CD4-positive, CD25-positive, alpha-beta regulatory T cell (primary cell): ENCODE measurements around the gene KCNH2. TPM values are rescaled to one million over a fixed set of nuclear protein-coding genes. Genes with fewer than 3 reads are reported as not detected.

Experiments
- ATAC-seq, 2 donors: fragments of 150-1000 bp; cut with Tn5 transposase; one replicate each; pipeline ENCODE4 v1.10.0; 2021; ENCODE audit warnings: low read depth in 2 of 2, moderate number of reproducible peaks in 2 of 2, moderate library complexity in 1 of 2
- DNase-seq, 3 donors: peaks; one replicate each; pipeline versions ENCODE4 v3.0.0 to v3.0.0-alpha.2; 2012 to 2022; ENCODE audit warnings: mixed read lengths in 1 of 3
- H3K27ac ChIP-seq: one replicate; pipeline ENCODE4 v1.7.0; 2013; ENCODE audit warnings: mild to moderate bottlenecking, low read length; ENCODE audit not compliant: insufficient read depth, poor library complexity, severe bottlenecking
- H3K27me3 ChIP-seq: one replicate; pipeline ENCODE4 v1.7.0; 2013; ENCODE audit warnings: low read length; ENCODE audit not compliant: control insufficient read depth, insufficient read depth
- H3K36me3 ChIP-seq: one replicate; pipeline ENCODE4 v1.7.0; 2013; ENCODE audit warnings: mild to moderate bottlenecking, low read length, moderate library complexity; ENCODE audit not compliant: control insufficient read depth, insufficient read depth
- H3K4me1 ChIP-seq: 2 replicates; pipeline ENCODE4 v1.7.0; 2013; ENCODE audit warnings: mild to moderate bottlenecking, low read length; ENCODE audit not compliant: insufficient read depth, control insufficient read depth, poor library complexity, severe bottlenecking
- H3K4me3 ChIP-seq: one replicate; pipeline ENCODE4 v1.7.0; 2013; ENCODE audit warnings: low read depth, mild to moderate bottlenecking, low read length, moderate library complexity
- H3K9me3 ChIP-seq, 2 experiments: 1 replicate in 1 of 2; 2 replicates in 1 of 2; pipeline ENCODE4 v1.7.0; 2013; ENCODE audit warnings: low read length in 2 of 2, mild to moderate bottlenecking in 1 of 2, moderate library complexity in 1 of 2; ENCODE audit not compliant: control insufficient read depth in 2 of 2
- H3K27ac Mint-ChIP-seq, 3 donors: one replicate each; pipeline ENCODE4 v1.8.0; 2020 to 2022; ENCODE audit warnings: mild to moderate bottlenecking in 3 of 3, mixed read lengths in 3 of 3, moderate library complexity in 2 of 3
- H3K27me3 Mint-ChIP-seq: one replicate; pipeline ENCODE4 v1.8.0; 2022; ENCODE audit warnings: mild to moderate bottlenecking, mixed read lengths
- H3K36me3 Mint-ChIP-seq: one replicate; pipeline ENCODE4 v1.8.0; 2020; ENCODE audit warnings: mixed read lengths
- H3K4me1 Mint-ChIP-seq, 4 donors: one replicate each; pipeline ENCODE4 v1.8.0; 2020 to 2022; ENCODE audit warnings: mixed read lengths in 4 of 4, mild to moderate bottlenecking in 1 of 4
- H3K4me3 Mint-ChIP-seq, 4 donors: one replicate each; pipeline ENCODE4 v1.8.0; 2020 to 2022; ENCODE audit warnings: mild to moderate bottlenecking in 4 of 4, mixed read lengths in 4 of 4, moderate library complexity in 3 of 4
- H3K9me3 Mint-ChIP-seq, 7 donors: one replicate each; pipeline ENCODE4 v1.8.0; 2020 to 2022; ENCODE audit warnings: mixed read lengths in 7 of 7, mild to moderate bottlenecking in 3 of 7, moderate library complexity in 2 of 7
- polyA plus RNA-seq, 4 donors: library from polyadenylated mRNA; unstranded; fragments of 300-500 nt; fragmentation: Illumina TruSeq; gene quantifications; one replicate each; pipeline ENCODE4 v1.2.3, GENCODE V29; 2021
- total RNA-seq: library from RNA; stranded (reverse); gene quantifications from one replicate; pipeline ENCODE4 v1.2.3, GENCODE V29; 2022

Gene KCNH2
- total and polyA plus RNA-seq, 5 donors from 2014 or later = 0.83 to 3.5 (median 1.6) TPM

- Histone ChIP-seq H3K9me3 (no peaks in the 10 kb centered on the region), H3K4me1 (peaks cover 54% of the 10 kb centered on the region), H3K4me3 (no peak overlapping the region), H3K27ac (no peak overlapping the region), H3K36me3 (no peaks in the 10 kb centered on the region), H3K27me3 (no peaks in the 10 kb centered on the region)
- no peaks in the 10 kb centered on the region for H3K9me3 Mint-ChIP-seq
- H3K36me3 Mint-ChIP-seq = peaks cover 8% of the 10 kb centered on the region
- no peak overlapping the region for H3K27ac Mint-ChIP-seq
- peaks cover 0 to 45% (median 8%) of the 10 kb centered on the region in 4 donors for H3K4me1 Mint-ChIP-seq
- H3K27me3 Mint-ChIP-seq = peaks cover 6% of the 10 kb centered on the region
- ATAC-seq = no peak
- H3K4me3 Mint-ChIP-seq = peak overlapping the region in 1 of 4 donors; percentile 49
- DNase-seq = no peak
Observed at GRCh38 chr7:150998341-150998740, 20.2 kb upstream of the KCNH2 start.

- peak overlapping the region in 2 of 4 donors; percentile 49 to 66 for H3K4me3 Mint-ChIP-seq
- DNase-seq (no peak), ATAC-seq (no peak)
- Histone ChIP-seq H3K27ac (no peak overlapping the region), H3K4me1 (peaks cover 54% of the 10 kb centered on the region), H3K27me3 (no peaks in the 10 kb centered on the region), H3K9me3 (no peaks in the 10 kb centered on the region), H3K36me3 (no peaks in the 10 kb centered on the region), H3K4me3 (no peak overlapping the region)
- H3K9me3 Mint-ChIP-seq = no peaks in the 10 kb centered on the region
- H3K4me1 Mint-ChIP-seq = peaks cover 0 to 45% (median 8%) of the 10 kb centered on the region in 4 donors
- peak overlapping the region in 1 of 3 donors; percentile 65 for H3K27ac Mint-ChIP-seq
- peaks cover 3% of the 10 kb centered on the region for H3K27me3 Mint-ChIP-seq
- H3K36me3 Mint-ChIP-seq = peaks cover 8% of the 10 kb centered on the region
Observed at GRCh38 chr7:150997817-150998216, 19.7 kb upstream of the KCNH2 start.

GRCh38 chr7:150997075-150997511 lies 19.0 kb upstream of the KCNH2 start:
- ATAC-seq (no peak), DNase-seq (no peak)
- no peak overlapping the region for H3K27ac ChIP-seq
- H3K9me3 ChIP-seq = no peaks in the 10 kb centered on the region
- Mint-ChIP-seq H3K4me3 (peak overlapping the region in 1 of 4 donors; percentile 49), H3K27ac (no peak overlapping the region), H3K27me3 (no peaks in the 10 kb centered on the region), H3K4me1 (peaks cover 0 to 45% (median 10%) of the 10 kb centered on the region in 4 donors), H3K9me3 (no peaks in the 10 kb centered on the region), H3K36me3 (peaks cover 8% of the 10 kb centered on the region)
- no peaks in the 10 kb centered on the region for H3K36me3 ChIP-seq
- no peak overlapping the region for H3K4me3 ChIP-seq
- peaks cover 54% of the 10 kb centered on the region for H3K4me1 ChIP-seq
- H3K27me3 ChIP-seq = no peaks in the 10 kb centered on the region

- Mint-ChIP-seq H3K27ac (no peak overlapping the region), H3K4me3 (peak overlapping the region in 1 of 4 donors; percentile 60), H3K9me3 (no peaks in the 10 kb centered on the region), H3K27me3 (no peaks in the 10 kb centered on the region), H3K4me1 (peaks cover 0 to 45% (median 10%) of the 10 kb centered on the region in 4 donors), H3K36me3 (peaks cover 8% of the 10 kb centered on the region)
- peaks cover 54% of the 10 kb centered on the region for H3K4me1 ChIP-seq
- H3K36me3 ChIP-seq = no peaks in the 10 kb centered on the region
- no peaks in the 10 kb centered on the region for H3K9me3 ChIP-seq
- no peak for DNase-seq
- no peaks in the 10 kb centered on the region for H3K27me3 ChIP-seq
- no peak overlapping the region for H3K27ac ChIP-seq
- no peak overlapping the region for H3K4me3 ChIP-seq
- no peak for ATAC-seq
Observed at GRCh38 chr7:150996376-150997074, 18.4 kb upstream of the KCNH2 start.

- no peaks in the 10 kb centered on the region for H3K27me3 Mint-ChIP-seq
- peak overlapping the region; percentile 41 for H3K27ac ChIP-seq
- ATAC-seq (no peak), DNase-seq (no peak)
- H3K9me3 Mint-ChIP-seq = peaks cover 0 to 15% (median 5%) of the 10 kb centered on the region in 7 donors
- no peak overlapping the region for H3K27ac Mint-ChIP-seq
- H3K4me3 ChIP-seq = no peak overlapping the region
- peaks cover 8 to 12% of the 10 kb centered on the region in 2 experiments for H3K9me3 ChIP-seq
- peaks cover 53% of the 10 kb centered on the region for H3K4me1 ChIP-seq
- H3K4me1 Mint-ChIP-seq = peaks cover 0 to 44% (median 14%) of the 10 kb centered on the region in 4 donors
- no peaks in the 10 kb centered on the region for H3K36me3 ChIP-seq
- peak overlapping the region in 2 of 4 donors; percentile 12 to 59 for H3K4me3 Mint-ChIP-seq
- H3K27me3 ChIP-seq = no peaks in the 10 kb centered on the region
- peaks cover 2% of the 10 kb centered on the region for H3K36me3 Mint-ChIP-seq
Observed at GRCh38 chr7:150994838-150995510, 16.9 kb upstream of the KCNH2 start.

GRCh38 chr7:150994141-150994837 lies 16.2 kb upstream of the KCNH2 start:
- Histone ChIP-seq H3K36me3 (no peaks in the 10 kb centered on the region), H3K4me1 (peaks cover 46% of the 10 kb centered on the region), H3K27me3 (no peaks in the 10 kb centered on the region), H3K4me3 (no peak overlapping the region), H3K9me3 (peaks cover 8 to 19% of the 10 kb centered on the region in 2 experiments), H3K27ac (peak overlapping the region; percentile 41)
- H3K27ac Mint-ChIP-seq = peak overlapping the region; percentile 57 to 67 (median 58)
- peaks cover 0 to 22% (median 5%) of the 10 kb centered on the region in 7 donors for H3K9me3 Mint-ChIP-seq
- H3K27me3 Mint-ChIP-seq = no peaks in the 10 kb centered on the region
- ATAC-seq (peak; percentile 62 to 68), DNase-seq (peak in 1 of 3 donors; percentile 72)
- H3K4me3 Mint-ChIP-seq = peak overlapping the region in 2 of 4 donors; percentile 60 to 81
- H3K36me3 Mint-ChIP-seq = peaks cover 2% of the 10 kb centered on the region
- peaks cover 0 to 47% (median 15%) of the 10 kb centered on the region in 4 donors for H3K4me1 Mint-ChIP-seq

- Histone ChIP-seq H3K27ac (no peak overlapping the region), H3K9me3 (peaks cover 8 to 19% of the 10 kb centered on the region in 2 experiments), H3K36me3 (no peaks in the 10 kb centered on the region), H3K27me3 (no peaks in the 10 kb centered on the region), H3K4me1 (peaks cover 46% of the 10 kb centered on the region), H3K4me3 (no peak overlapping the region)
- DNase-seq (no peak), ATAC-seq (no peak)
- Mint-ChIP-seq H3K4me3 (no peak overlapping the region), H3K27ac (no peak overlapping the region), H3K36me3 (peaks cover 2% of the 10 kb centered on the region), H3K4me1 (peaks cover under 1 to 47% (median 19%) of the 10 kb centered on the region in 4 donors), H3K27me3 (no peaks in the 10 kb centered on the region), H3K9me3 (peaks cover 0 to 22% (median 5%) of the 10 kb centered on the region in 7 donors)
Observed at GRCh38 chr7:150993511-150993910, 15.4 kb upstream of the KCNH2 start.
